Cardiac fibroblast (primary cell): ENCODE data around the gene DDX24.
"Not testable (repeated sequence)": the region's sequence is repeated elsewhere in the genome, so short reads cannot be mapped to it uniquely, and the experiment has no call there.

Experiments used
- DNase-seq, 2 donors: peaks; one replicate each; pipeline versions ENCODE4 v3.0.0 to v3.0.0-alpha.2; 2010; ENCODE audit warnings: low read depth in 2 of 2
- H3K4me3 ChIP-seq, 2 donors: replicated peaks in 1 of 2; 1 replicate in 1 of 2; 2 replicates in 1 of 2; pipeline ENCODE4 v1.5.1; 2011; ENCODE audit warnings: low read depth in 2 of 2, low read length in 2 of 2, mild to moderate bottlenecking in 2 of 2, moderate library complexity in 1 of 2
- CTCF ChIP-seq: IDR thresholded peaks from one replicate; pipeline ENCODE4 v1.5.1; 2011; ENCODE audit warnings: low read depth, mild to moderate bottlenecking, low read length, inconsistent platforms

The DDX24 gene

GRCh38 chr14:94075008-94075407, 6.0 kb downstream of the DDX24 start:
- TF ChIP-seq CTCF, result no peak
- DNase-seq, result no peak
- no peak overlapping the region for H3K4me3 ChIP-seq

- no peak overlapping the region for H3K4me3 ChIP-seq
- TF ChIP-seq CTCF, result no peak
- no peak for DNase-seq
Measured at GRCh38 chr14:94074534-94074933, 6.5 kb downstream of the DDX24 start.

- H3K4me3 ChIP-seq, DNase-seq: not testable (repeated sequence)
Measured at GRCh38 chr14:94072076-94072475, 8.9 kb downstream of the DDX24 start.

GRCh38 chr14:94066089-94066676, 14.8 kb downstream of the DDX24 start:
- no peak for DNase-seq
- H3K4me3 ChIP-seq, result no peak overlapping the region
- TF ChIP-seq CTCF, result no peak

GRCh38 chr14:94062344-94062940, 18.6 kb downstream of the DDX24 start:
- no peak overlapping the region for H3K4me3 ChIP-seq
- TF ChIP-seq CTCF, result no peak
- DNase-seq, result peak in 1 of 2 donors; percentile 66

GRCh38 chr14:94059998-94060397, 21.0 kb downstream of the DDX24 start:
- DNase-seq, result no peak
- H3K4me3 ChIP-seq, result no peak overlapping the region
- no peak for TF ChIP-seq CTCF

- no peak for TF ChIP-seq CTCF
- DNase-seq, result no peak
- H3K4me3 ChIP-seq, result no peak overlapping the region
Measured at GRCh38 chr14:94058674-94059138, 22.3 kb downstream of the DDX24 start.
